Neuron (in vitro differentiated cells): ENCODE measurements around the gene ABCC4.

ENCODE experiments used
- H2AFZ ChIP-seq: one replicate; pipeline ENCODE4 v1.6.1; 2013; ENCODE audit warnings: low read depth, mild to moderate bottlenecking, inconsistent platforms, low read length, moderate library complexity
- H3K27me3 ChIP-seq: one replicate; pipeline ENCODE4 v1.6.1; 2013; ENCODE audit warnings: low read length; ENCODE audit not compliant: insufficient read depth
- H3K36me3 ChIP-seq: one replicate; pipeline ENCODE4 v1.6.1; 2013; ENCODE audit warnings: low read length; ENCODE audit not compliant: insufficient read depth
- H3K4me1 ChIP-seq: one replicate; pipeline ENCODE4 v1.6.1; 2013; ENCODE audit warnings: low read length; ENCODE audit not compliant: insufficient read depth
- H3K4me3 ChIP-seq: 2 replicates; pipeline ENCODE4 v1.5.1; 2013; ENCODE audit warnings: mild to moderate bottlenecking, low read length, moderate library complexity
- H3K9me3 ChIP-seq: one replicate; pipeline ENCODE4 v1.6.1; 2013; ENCODE audit warnings: low read length

ABCC4 gene

DNA sequence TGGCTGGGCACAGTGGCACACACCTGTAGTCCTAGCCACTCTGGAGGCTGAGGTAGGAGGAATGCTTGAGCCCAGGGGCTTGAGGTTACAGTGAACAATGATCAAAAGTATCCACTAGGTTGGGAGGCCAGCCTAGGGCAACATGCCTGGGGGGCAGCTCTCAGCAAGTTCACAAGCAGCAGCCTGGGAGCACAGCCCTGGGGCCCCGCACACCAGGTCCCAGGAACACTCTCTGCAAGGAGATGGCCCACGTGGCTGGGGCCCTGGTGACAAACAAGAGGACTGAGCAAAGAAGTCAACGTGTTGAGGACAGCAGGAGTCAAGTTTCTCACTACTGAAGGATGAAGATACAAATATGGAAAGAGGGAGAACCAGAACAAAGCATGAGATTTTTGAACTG is 39.3 kb downstream of the ABCC4 start:
- Histone ChIP-seq H3K27me3 (no peaks in the 10 kb centered on the region), H3K4me1 (no peaks in the 10 kb centered on the region), H3K4me3 (no peak overlapping the region), H2AFZ (no peak overlapping the region), H3K9me3 (peaks cover 6% of the 10 kb centered on the region), H3K36me3 (no peaks in the 10 kb centered on the region)

DNA sequence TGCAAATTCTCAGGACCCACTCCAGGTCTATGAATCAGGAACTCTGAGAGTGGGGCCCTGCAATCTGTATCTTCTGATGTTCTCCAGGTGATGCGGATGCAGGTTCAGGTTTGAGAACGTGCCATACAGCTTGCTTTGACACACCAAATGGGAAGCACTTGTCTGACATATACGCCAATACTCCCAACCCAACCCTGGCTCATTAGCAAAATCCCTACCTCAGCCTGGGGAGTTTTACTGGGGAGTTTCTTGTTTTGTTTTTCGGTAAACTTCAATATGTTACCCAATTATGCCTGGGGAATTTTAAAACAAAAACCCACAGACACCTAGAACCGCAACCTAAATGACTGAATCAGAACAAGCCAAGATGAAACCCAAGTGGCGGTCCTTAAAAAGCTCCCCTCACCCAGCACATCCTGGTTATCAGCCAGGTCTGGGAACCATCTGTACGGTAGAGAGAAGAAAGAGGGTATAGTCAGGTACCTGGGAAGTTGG is 41.2 kb downstream of the ABCC4 start:
- no peaks in the 10 kb centered on the region for H3K27me3 ChIP-seq
- no peak overlapping the region for H2AFZ ChIP-seq
- H3K9me3 ChIP-seq: peaks cover 4% of the 10 kb centered on the region
- H3K4me3 ChIP-seq: no peak overlapping the region
- no peaks in the 10 kb centered on the region for H3K4me1 ChIP-seq
- no peaks in the 10 kb centered on the region for H3K36me3 ChIP-seq

DNA sequence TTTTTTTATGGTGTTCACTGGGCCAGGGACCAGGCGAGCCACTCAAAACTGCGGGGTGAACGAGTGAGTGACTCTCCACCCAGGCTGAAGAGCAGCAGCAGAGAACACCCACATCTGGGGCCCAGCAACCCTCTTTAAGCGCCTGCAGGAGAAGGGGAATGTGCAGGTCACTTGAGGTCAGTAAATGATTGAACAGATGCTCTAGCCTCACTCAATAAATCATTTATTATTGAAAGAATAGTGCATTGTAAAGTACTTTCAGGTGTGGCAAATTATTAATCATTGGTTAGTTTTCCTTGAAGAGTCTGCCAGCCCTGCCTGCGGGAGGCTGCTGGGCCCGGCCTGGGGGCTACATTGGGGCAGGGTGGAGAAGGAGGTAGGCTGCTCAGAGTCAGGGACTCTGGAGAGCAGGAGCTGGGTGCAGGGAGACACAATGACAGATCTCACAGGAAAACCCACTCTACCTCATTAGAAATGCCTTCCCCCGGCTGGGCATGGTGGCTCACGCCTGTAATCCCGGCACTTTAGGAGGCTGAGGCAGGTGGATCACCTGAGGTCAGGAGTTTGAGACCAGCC is 42.5 kb downstream of the ABCC4 start:
- no peaks in the 10 kb centered on the region for H3K27me3 ChIP-seq
- no peaks in the 10 kb centered on the region for H3K4me1 ChIP-seq
- H3K4me3 ChIP-seq: no peak overlapping the region
- H2AFZ ChIP-seq: no peak overlapping the region
- H3K9me3 ChIP-seq: peaks cover 4% of the 10 kb centered on the region
- no peaks in the 10 kb centered on the region for H3K36me3 ChIP-seq

DNA sequence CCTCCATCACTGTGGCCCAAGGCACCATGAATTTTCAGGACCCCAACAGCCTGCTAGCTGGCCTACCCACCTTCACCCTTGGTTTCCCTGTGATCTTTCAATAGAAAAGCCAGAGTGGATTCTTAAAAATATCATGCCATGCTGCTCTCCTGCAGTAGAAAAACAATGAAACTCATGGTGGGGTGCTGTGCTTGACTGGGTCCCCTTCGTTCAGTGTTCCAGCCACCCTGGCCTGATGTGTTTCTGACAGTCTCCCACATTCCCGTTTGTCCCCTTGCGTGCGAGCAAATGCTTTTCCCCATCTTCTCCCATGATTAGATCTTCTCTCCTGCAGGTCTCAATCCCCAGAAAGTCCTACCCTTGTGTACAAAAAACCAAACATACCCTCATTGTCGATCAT is 43.2 kb downstream of the ABCC4 start:
- Histone ChIP-seq H3K36me3 (no peaks in the 10 kb centered on the region), H3K27me3 (no peaks in the 10 kb centered on the region), H3K4me3 (no peak overlapping the region), H2AFZ (no peak overlapping the region), H3K9me3 (peaks cover 4% of the 10 kb centered on the region), H3K4me1 (no peaks in the 10 kb centered on the region)

DNA sequence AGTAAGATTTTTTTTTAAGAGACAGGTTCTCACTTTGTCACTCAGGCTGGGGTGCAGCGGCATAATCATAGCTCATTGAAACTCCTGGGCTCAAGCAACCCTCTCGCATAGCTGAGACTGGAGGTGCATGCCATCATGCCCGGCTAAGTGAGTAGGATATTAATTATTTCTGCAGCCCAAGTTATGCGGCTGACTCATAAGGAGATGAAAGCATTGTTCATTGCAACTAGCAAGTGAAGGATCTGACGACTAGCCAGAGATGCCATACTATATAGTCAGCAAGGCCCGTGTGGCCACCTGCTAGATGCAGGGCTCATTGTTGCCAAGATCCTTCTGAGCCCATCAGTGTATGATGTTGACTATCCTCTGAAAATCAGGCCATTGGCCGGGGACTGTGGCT is 45.2 kb downstream of the ABCC4 start:
- Histone ChIP-seq H3K4me1 (no peaks in the 10 kb centered on the region), H2AFZ (no peak overlapping the region), H3K9me3 (peaks cover 4% of the 10 kb centered on the region), H3K36me3 (no peaks in the 10 kb centered on the region), H3K4me3 (no peak overlapping the region), H3K27me3 (no peaks in the 10 kb centered on the region)

DNA sequence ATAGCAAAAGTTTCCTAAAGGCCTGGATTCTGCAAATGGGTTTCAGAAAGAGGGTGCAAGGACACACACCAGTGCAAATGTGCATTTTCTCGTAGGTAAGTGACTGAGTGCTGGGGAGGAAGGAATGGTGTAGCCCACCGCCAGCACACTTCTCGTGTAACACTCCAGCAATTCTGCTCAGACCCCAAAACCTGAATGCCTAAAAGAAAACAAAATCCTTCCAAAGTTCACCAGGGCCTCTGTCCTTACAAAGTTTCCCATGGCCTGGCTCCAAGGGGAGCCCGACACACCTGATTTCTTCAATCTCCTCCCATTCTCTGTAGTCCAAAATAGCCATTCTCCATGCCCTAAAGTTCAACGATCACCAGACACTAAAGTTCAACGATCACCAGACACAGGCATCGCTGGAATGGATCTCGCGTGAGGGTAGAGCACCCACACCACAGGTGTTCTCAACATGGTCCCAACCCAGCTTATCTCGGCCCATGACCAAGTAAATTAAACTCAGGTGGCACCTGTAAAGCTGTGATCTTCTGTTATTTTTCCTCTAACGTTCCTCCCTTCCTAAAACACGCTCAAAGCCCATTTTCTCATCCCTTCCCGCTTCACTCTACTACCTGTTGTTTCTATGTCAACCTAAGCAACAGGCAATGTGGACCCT is 46.0 kb downstream of the ABCC4 start:
- Histone ChIP-seq H2AFZ (no peak overlapping the region), H3K9me3 (peaks cover 4% of the 10 kb centered on the region), H3K36me3 (no peaks in the 10 kb centered on the region), H3K27me3 (no peaks in the 10 kb centered on the region), H3K4me3 (no peak overlapping the region), H3K4me1 (no peaks in the 10 kb centered on the region)

DNA sequence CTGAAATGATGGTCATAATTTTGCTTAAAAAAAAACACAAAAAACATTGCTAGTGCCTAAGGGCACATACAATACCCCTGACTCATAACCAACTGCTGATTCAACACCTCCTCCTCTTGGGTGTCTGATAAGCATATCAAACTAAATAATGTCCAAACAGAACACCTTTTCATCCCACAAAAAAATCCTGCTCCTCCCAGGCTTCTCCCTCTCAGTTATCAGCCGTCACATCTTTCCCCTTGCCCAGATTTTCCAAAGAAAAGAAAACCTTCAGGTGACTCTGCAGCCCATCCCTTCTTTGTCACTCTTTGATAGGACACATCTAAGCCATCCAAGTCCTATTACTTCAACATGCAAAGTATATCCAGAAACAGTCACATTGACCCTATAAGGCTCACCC is 46.9 kb downstream of the ABCC4 start:
- H3K9me3 ChIP-seq: peaks cover 4% of the 10 kb centered on the region

DNA sequence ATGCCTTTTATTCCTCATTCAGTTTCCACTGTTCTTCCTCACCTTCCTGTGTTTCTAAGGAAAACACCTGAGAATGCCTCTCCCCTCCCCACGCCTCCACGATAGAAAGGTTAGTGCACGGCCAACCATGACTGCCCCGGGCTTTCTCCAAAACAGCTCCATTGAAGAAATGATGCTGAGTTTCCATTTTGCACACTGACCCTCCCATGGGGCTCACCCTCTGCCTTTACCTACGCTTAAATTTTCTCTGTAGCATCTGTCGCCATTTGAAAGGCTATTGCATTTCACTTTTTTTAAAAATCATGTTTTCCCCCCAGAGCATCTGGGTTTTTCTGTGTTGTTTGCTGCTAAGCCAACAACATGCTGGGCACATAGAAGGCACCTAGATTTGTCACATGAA is 48.2 kb downstream of the ABCC4 start:
- Histone ChIP-seq H3K4me3 (no peak overlapping the region), H3K9me3 (peaks cover 2% of the 10 kb centered on the region), H3K27me3 (no peaks in the 10 kb centered on the region), H2AFZ (no peak overlapping the region), H3K4me1 (no peaks in the 10 kb centered on the region), H3K36me3 (no peaks in the 10 kb centered on the region)

More for the DNA sequence above, 46.9 kb downstream of the ABCC4 start:
- no peak overlapping the region for H3K4me3 ChIP-seq
- no peaks in the 10 kb centered on the region for H3K4me1 ChIP-seq
- no peaks in the 10 kb centered on the region for H3K36me3 ChIP-seq
- H2AFZ ChIP-seq: no peak overlapping the region
- no peaks in the 10 kb centered on the region for H3K27me3 ChIP-seq

DNA sequence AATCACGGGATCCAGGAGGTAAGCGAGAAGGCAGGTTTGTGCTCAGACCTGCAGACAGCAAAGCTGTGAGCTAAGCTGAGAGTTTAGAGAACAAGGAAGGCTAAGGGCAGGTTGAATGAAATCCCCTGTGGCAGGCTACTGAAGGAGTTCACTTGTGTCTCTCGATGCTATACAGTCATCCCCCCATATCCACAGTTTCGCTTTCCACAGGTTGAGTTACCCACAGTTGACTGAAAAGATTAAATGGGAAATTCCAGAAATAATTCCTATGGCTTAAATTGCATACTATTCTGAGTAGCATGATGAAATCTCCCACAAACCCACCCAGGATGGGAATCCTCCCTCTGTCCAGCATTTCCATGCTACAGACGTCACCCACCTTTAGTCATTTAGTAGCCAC is 49.6 kb downstream of the ABCC4 start:
- H3K36me3 ChIP-seq: no peaks in the 10 kb centered on the region
- H3K4me3 ChIP-seq: no peak overlapping the region
- no peaks in the 10 kb centered on the region for H3K4me1 ChIP-seq
- H2AFZ ChIP-seq: no peak overlapping the region
- H3K27me3 ChIP-seq: no peaks in the 10 kb centered on the region
- no peaks in the 10 kb centered on the region for H3K9me3 ChIP-seq

DNA sequence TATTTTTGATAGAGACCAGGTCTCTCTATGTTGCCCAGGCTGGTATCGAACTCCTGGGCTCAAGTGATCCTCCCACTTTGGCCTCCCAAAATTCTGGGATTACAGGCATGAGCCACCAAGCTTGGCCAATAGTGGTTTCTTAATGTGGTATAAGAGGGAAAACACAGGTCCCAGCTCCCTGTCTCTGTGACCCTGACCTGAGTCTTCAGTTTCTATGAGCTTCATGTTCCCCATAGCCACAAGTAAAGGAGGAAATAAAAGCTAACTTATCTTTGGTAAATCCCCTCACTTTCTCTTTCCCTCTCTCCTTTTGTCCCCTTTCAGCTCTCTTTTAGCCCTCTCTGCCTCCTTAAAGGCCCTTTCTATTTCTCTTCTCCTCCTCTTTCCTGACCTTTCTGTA is 50.3 kb downstream of the ABCC4 start:
- no peak overlapping the region for H3K4me3 ChIP-seq
- H3K36me3 ChIP-seq: no peaks in the 10 kb centered on the region
- H3K27me3 ChIP-seq: no peaks in the 10 kb centered on the region
- H3K9me3 ChIP-seq: no peaks in the 10 kb centered on the region
- no peaks in the 10 kb centered on the region for H3K4me1 ChIP-seq
- H2AFZ ChIP-seq: no peak overlapping the region

DNA sequence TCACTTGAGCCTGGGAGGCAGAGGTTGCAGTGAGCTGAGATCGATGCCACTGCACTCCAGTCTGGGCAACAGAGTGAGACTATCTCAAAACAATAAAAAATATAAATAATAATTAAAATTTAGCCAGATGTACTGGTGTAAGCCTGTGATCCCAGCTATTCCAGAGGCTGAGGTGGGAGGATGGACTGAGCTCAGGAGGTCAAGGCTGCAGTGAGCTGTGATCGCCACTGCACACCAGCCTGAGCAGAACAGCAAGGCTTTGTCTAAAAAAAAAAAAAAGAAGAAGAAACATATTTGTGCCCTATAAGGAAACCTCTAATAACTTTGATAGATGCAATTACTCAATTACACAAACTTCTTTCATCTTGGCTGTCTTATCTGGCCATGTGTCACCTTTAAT is 52.3 kb downstream of the ABCC4 start:
- Histone ChIP-seq H3K36me3 (no peaks in the 10 kb centered on the region), H3K4me1 (no peaks in the 10 kb centered on the region), H2AFZ (no peak overlapping the region), H3K9me3 (no peaks in the 10 kb centered on the region), H3K27me3 (no peaks in the 10 kb centered on the region), H3K4me3 (no peak overlapping the region)

DNA sequence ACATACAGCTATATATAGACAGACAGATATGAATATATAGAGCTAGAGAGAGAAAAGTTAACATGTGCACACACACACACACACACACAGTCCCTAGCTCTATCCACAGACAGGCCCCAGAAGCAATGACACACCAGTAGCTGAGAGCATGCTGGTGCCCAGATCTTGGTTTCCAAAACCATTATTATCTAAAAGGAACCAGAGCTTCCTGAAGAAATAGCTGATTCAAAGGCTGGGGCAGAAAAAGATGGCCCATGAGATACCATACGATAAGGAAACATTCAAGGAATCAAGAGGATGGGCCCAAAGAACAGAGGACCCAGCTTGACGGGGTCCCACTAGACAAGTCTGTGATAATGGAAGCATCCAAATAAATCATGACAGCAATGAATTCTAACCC is 53.4 kb downstream of the ABCC4 start:
- Histone ChIP-seq H3K27me3 (no peaks in the 10 kb centered on the region), H3K36me3 (no peaks in the 10 kb centered on the region), H3K4me1 (no peaks in the 10 kb centered on the region), H3K9me3 (no peaks in the 10 kb centered on the region), H2AFZ (no peak overlapping the region), H3K4me3 (no peak overlapping the region)

DNA sequence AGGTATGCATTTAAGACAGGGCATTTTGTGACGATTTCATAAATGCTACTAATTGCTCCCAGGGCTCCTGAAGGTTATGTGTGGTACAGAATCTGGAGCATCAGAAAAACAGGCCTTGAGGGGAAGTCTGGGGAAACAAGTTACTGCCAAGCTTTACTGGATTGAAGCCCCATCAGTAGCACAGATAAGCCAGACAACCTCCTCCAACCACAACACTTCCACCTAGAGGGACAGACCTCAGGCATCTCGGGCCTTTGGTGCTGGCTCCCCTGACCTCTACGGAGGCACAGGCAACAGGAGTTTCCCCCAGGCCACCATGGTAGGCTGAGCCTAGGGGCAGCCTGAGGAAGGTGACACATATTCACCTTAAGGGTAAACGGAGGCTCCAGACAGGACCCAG is 54.1 kb downstream of the ABCC4 start:
- H3K9me3 ChIP-seq: no peaks in the 10 kb centered on the region
- H3K27me3 ChIP-seq: no peaks in the 10 kb centered on the region
- H2AFZ ChIP-seq: no peak overlapping the region
- no peak overlapping the region for H3K4me3 ChIP-seq
- H3K4me1 ChIP-seq: no peaks in the 10 kb centered on the region
- no peaks in the 10 kb centered on the region for H3K36me3 ChIP-seq
